ENCODE results near the gene MYH8. TPM values are rescaled to one million over a fixed set of nuclear protein-coding genes. Genes with fewer than 3 reads are reported as not detected.

Gene MYH8
- total RNA-seq, 1 experiment from 2014 or later, result not detected

GRCh38 chr17:10392880-10393279 lies 28.9 kb downstream of the MYH8 start:
- Mint-ChIP-seq H3K27ac (no peak overlapping the region), H3K36me3 (no peaks in the 10 kb centered on the region), H3K4me1 (no peaks in the 10 kb centered on the region), H3K9me3 (no peaks in the 10 kb centered on the region), H3K4me3 (no peak overlapping the region), H3K27me3 (ENCODE audit: low read depth) (no peaks in the 10 kb centered on the region; the same call in 1 of the 2 replicates)
- ATAC-seq, result no peak
- ChIA-PET POLR2A (no interaction called here), CTCF (interaction anchor here (3.2 kb wide), 1 partner anchor 222 kb away, joined by 12 read pairs; no protein-coding TSS in a partner anchor)
- no peak for TF ChIP-seq ZNF219 (CRISPR knock-in tag; IDR thresholded peaks at IDR 0.05; ENCODE audit: borderline replicate concordance)
- TF ChIP-seq, protein P1, sequence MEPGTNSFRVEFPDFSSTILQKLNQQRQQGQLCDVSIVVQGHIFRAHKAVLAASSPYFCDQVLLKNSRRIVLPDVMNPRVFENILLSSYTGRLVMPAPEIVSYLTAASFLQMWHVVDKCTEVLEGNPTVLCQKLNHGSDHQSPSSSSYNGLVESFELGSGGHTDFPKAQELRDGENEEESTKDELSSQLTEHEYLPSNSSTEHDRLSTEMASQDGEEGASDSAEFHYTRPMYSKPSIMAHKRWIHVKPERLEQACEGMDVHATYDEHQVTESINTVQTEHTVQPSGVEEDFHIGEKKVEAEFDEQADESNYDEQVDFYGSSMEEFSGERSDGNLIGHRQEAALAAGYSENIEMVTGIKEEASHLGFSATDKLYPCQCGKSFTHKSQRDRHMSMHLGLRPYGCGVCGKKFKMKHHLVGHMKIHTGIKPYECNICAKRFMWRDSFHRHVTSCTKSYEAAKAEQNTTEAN (CRISPR knock-in tag; IDR thresholded peaks at IDR 0.05), result no peak
- no peak for TF ChIP-seq ZNF512 (CRISPR knock-in tag; IDR thresholded peaks at IDR 0.05; ENCODE audit: borderline replicate concordance)
- TF ChIP-seq TEAD4 (CRISPR knock-in tag; IDR thresholded peaks at IDR 0.05), result no peak
- TF ChIP-seq, protein P2, sequence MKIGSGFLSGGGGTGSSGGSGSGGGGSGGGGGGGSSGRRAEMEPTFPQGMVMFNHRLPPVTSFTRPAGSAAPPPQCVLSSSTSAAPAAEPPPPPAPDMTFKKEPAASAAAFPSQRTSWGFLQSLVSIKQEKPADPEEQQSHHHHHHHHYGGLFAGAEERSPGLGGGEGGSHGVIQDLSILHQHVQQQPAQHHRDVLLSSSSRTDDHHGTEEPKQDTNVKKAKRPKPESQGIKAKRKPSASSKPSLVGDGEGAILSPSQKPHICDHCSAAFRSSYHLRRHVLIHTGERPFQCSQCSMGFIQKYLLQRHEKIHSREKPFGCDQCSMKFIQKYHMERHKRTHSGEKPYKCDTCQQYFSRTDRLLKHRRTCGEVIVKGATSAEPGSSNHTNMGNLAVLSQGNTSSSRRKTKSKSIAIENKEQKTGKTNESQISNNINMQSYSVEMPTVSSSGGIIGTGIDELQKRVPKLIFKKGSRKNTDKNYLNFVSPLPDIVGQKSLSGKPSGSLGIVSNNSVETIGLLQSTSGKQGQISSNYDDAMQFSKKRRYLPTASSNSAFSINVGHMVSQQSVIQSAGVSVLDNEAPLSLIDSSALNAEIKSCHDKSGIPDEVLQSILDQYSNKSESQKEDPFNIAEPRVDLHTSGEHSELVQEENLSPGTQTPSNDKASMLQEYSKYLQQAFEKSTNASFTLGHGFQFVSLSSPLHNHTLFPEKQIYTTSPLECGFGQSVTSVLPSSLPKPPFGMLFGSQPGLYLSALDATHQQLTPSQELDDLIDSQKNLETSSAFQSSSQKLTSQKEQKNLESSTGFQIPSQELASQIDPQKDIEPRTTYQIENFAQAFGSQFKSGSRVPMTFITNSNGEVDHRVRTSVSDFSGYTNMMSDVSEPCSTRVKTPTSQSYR (CRISPR knock-in tag; IDR thresholded peaks at IDR 0.05), result no peak
- TF ChIP-seq MXD4 (CRISPR knock-in tag; IDR thresholded peaks at IDR 0.05; ENCODE audit: borderline replicate concordance), result no peak
- TF ChIP-seq ZBTB21 (CRISPR knock-in tag; IDR thresholded peaks at IDR 0.05; ENCODE audit: borderline replicate concordance), result no peak
- TF ChIP-seq JUN (CRISPR knock-in tag; IDR thresholded peaks at IDR 0.05), result no peak
- TF ChIP-seq, protein P3, sequence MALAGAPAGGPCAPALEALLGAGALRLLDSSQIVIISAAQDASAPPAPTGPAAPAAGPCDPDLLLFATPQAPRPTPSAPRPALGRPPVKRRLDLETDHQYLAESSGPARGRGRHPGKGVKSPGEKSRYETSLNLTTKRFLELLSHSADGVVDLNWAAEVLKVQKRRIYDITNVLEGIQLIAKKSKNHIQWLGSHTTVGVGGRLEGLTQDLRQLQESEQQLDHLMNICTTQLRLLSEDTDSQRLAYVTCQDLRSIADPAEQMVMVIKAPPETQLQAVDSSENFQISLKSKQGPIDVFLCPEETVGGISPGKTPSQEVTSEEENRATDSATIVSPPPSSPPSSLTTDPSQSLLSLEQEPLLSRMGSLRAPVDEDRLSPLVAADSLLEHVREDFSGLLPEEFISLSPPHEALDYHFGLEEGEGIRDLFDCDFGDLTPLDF (CRISPR knock-in tag; IDR thresholded peaks at IDR 0.05), result no peak
- no peak for TF ChIP-seq ZNF232 (CRISPR knock-in tag; IDR thresholded peaks at IDR 0.05)
- no peak for TF ChIP-seq ZNF263 (CRISPR knock-in tag; IDR thresholded peaks at IDR 0.05; ENCODE audit: low read depth)
- no peak for TF ChIP-seq ATF1 (CRISPR knock-in tag; IDR thresholded peaks at IDR 0.05)
- no peak for TF ChIP-seq ZNF671 (CRISPR knock-in tag; IDR thresholded peaks at IDR 0.05)
- TF ChIP-seq HMGA2 (CRISPR knock-in tag; IDR thresholded peaks at IDR 0.05), result no peak
- TF ChIP-seq SOX15 (CRISPR knock-in tag; IDR thresholded peaks at IDR 0.05), result no peak
- TF ChIP-seq FOXJ3 (CRISPR knock-in tag; IDR thresholded peaks at IDR 0.05; ENCODE audit: borderline replicate concordance), result no peak
- TF ChIP-seq ZMAT4 (CRISPR knock-in tag; IDR thresholded peaks at IDR 0.05), result no peak
- TF ChIP-seq GABPB1 (CRISPR knock-in tag; IDR thresholded peaks at IDR 0.05), result no peak
- DNase-seq (ENCODE audit: low spot score), result no peak

- Mint-ChIP-seq H3K9me3 (peaks cover 4% of the 10 kb centered on the region), H3K27ac (no peak overlapping the region), H3K4me3 (no peak overlapping the region), H3K27me3 (ENCODE audit: low read depth) (no peaks in the 10 kb centered on the region), H3K36me3 (no peaks in the 10 kb centered on the region), H3K4me1 (peaks cover 8% of the 10 kb centered on the region)
- no peak for DNase-seq (ENCODE audit: low spot score)
- ATAC-seq, result no peak
- ChIA-PET POLR2A (no interaction called here), CTCF (no interaction called here)
- TF ChIP-seq RELA (CRISPR knock-in tag; IDR thresholded peaks at IDR 0.05; ENCODE audit: borderline replicate concordance) (no peak), ZNF232 (CRISPR knock-in tag; IDR thresholded peaks at IDR 0.05) (no peak), ELF4 (CRISPR knock-in tag; IDR thresholded peaks at IDR 0.05; ENCODE audit: low read depth) (no peak), EMX1 (CRISPR knock-in tag; IDR thresholded peaks at IDR 0.05) (no peak), NFYB (CRISPR knock-in tag; conservative IDR thresholded peaks at IDR 0.05; ENCODE audit: low read depth) (no peak), ZNF425 (CRISPR knock-in tag; conservative IDR thresholded peaks at IDR 0.05) (no peak), TEAD4 (CRISPR knock-in tag; IDR thresholded peaks at IDR 0.05) (no peak)
- TF ChIP-seq, protein P4, sequence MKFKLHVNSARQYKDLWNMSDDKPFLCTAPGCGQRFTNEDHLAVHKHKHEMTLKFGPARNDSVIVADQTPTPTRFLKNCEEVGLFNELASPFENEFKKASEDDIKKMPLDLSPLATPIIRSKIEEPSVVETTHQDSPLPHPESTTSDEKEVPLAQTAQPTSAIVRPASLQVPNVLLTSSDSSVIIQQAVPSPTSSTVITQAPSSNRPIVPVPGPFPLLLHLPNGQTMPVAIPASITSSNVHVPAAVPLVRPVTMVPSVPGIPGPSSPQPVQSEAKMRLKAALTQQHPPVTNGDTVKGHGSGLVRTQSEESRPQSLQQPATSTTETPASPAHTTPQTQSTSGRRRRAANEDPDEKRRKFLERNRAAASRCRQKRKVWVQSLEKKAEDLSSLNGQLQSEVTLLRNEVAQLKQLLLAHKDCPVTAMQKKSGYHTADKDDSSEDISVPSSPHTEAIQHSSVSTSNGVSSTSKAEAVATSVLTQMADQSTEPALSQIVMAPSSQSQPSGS (CRISPR knock-in tag; IDR thresholded peaks at IDR 0.05; ENCODE audit: borderline replicate concordance, low read depth), result no peak
Observed at GRCh38 chr17:10385871-10386270, 35.9 kb downstream of the MYH8 start.

Measured in WTC11 (cell line).